Epithelial cell of esophagus (primary cell): ENCODE measurements around the gene RBBP5.

ENCODE experiments used
- DNase-seq: peaks from one replicate; pipeline ENCODE4 v3.0.0; 2010; ENCODE audit warnings: low read depth
- H3K4me3 ChIP-seq: 2 replicates; pipeline ENCODE4 v1.5.1; 2011; ENCODE audit warnings: mild to moderate bottlenecking, low read length, control low read depth
- CTCF ChIP-seq: IDR thresholded peaks from 2 replicates; pipeline ENCODE4 v1.5.1; 2011; ENCODE audit warnings: low read depth, mild to moderate bottlenecking, low read length, control low read depth, inconsistent platforms; ENCODE audit not compliant: insufficient read depth; ENCODE audit errors: missing control alignments

RBBP5 gene

GRCh38 chr1:205061227-205061626 lies 60.6 kb downstream of the RBBP5 start:
- no peak overlapping the region for H3K4me3 ChIP-seq
- TF ChIP-seq CTCF = no peak
- DNase-seq = no peak

- H3K4me3 ChIP-seq = no peak overlapping the region
- no peak for DNase-seq
Observed at GRCh38 chr1:205060746-205061145, 61.0 kb downstream of the RBBP5 start.

GRCh38 chr1:205059660-205060059 lies 62.1 kb downstream of the RBBP5 start:
- no peak for TF ChIP-seq CTCF
- DNase-seq = no peak
- no peak overlapping the region for H3K4me3 ChIP-seq

More at GRCh38 chr1:205060746-205061145, 61.0 kb downstream of the RBBP5 start:
- TF ChIP-seq CTCF = no peak

GRCh38 chr1:205058853-205059252 lies 62.9 kb downstream of the RBBP5 start:
- no peak for DNase-seq
- H3K4me3 ChIP-seq = no peak overlapping the region
- no peak for TF ChIP-seq CTCF

GRCh38 chr1:205057808-205058575 lies 63.8 kb downstream of the RBBP5 start:
- H3K4me3 ChIP-seq = no peak overlapping the region
- no peak for TF ChIP-seq CTCF
- DNase-seq = no peak

GRCh38 chr1:205056956-205057568 lies 64.7 kb downstream of the RBBP5 start:
- no peak overlapping the region for H3K4me3 ChIP-seq
- TF ChIP-seq CTCF = no peak
- no peak for DNase-seq
